ENCODE data around the gene POLL.
A peak's percentile ranks its signal among the peaks of the same experiment; 100 is the strongest.
"Not testable (repeated sequence)": the region's sequence is repeated elsewhere in the genome, so short reads cannot be mapped to it uniquely, and the experiment has no call there.

Gene POLL

DNA sequence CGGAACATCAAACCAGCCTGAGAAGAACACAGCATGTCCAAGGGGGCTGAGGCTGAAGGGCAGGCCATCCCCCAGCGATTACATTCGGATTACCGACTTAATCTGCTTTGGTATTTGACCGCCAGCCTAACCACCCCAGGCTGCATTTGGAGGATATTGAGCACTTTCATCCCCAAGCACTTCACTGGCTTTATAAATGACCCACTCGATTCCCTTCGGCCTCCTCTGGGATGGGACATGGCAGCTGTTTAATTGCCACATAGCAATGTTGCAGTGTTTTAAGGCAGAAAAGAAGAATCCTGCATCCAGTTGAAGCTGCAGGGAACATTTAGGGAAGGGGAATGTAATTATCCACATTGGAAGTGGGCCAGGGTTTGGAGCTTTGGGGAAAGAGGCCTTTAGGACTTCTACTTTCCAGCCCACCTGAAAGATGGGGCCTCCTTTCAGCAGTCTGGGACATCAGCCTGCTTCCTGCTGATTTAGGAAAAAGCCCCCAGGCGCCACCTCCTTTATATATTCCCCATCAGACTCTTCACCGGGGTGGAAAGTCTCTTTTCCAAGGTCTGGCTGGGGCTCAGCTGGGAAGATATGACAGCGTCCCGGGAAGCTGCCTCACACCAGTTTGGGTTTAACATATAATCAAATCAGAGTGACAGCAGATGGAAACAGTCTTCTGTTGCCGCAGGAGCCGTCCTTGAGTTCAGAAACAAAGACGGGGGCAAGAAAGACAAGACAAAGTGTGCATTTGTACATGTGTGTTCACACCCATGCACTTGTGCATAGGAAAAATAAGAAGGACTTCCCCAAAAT is 9.2 kb upstream of the POLL start:
- H4K91ac ChIP-seq (ENCODE audit: low read depth, low read length, poor library complexity), result no peak overlapping the region
- H2BK12ac ChIP-seq (ENCODE audit: low read length), result no peak overlapping the region
- no CpG with 5 or more reads among the region's 14 CpGs for WGBS, 2 donors (ENCODE audit: extremely low coverage in 2 of 2, insufficient read length in 2 of 2, insufficient replicate concordance in 1 of 2)
- no peak overlapping the region for H2BK5ac ChIP-seq (ENCODE audit: low read length)
- no peak overlapping the region for H2AK5ac ChIP-seq (ENCODE audit: low read depth, low read length)
- H3K14ac ChIP-seq (ENCODE audit: low read length), result no peak overlapping the region
- no peaks in the 10 kb centered on the region for H3K9me3 ChIP-seq (replicated peaks in 1 of 2; ENCODE audit: control insufficient read depth in 2 of 2, insufficient read depth in 1 of 2, low read depth in 1 of 2, low read length in 2 of 2)
- H3K4me3 ChIP-seq (ENCODE audit: low read length in 2 of 2), result no peak overlapping the region
- no peak overlapping the region for H3K23ac ChIP-seq (ENCODE audit: low read depth, low read length, poor library complexity)
- no peaks in the 10 kb centered on the region for H3K27me3 ChIP-seq (ENCODE audit: control insufficient read depth in 3 of 3, insufficient read depth in 3 of 3, low read depth in 1 of 3, low read length in 3 of 3)
- no peak overlapping the region for H3K9ac ChIP-seq (ENCODE audit: low read depth, low read length, poor library complexity)
- peaks cover 2 to 6% of the 10 kb centered on the region in 2 donors for H3K36me3 ChIP-seq (replicated peaks in 1 of 2; ENCODE audit: control insufficient read depth in 2 of 2, insufficient read depth in 2 of 2, low read length in 2 of 2)
- no peak overlapping the region for H2BK120ac ChIP-seq (ENCODE audit: low read depth, low read length)
- no peak overlapping the region for H2AFZ ChIP-seq (ENCODE audit: low read length)
- no peak overlapping the region for H3K18ac ChIP-seq (ENCODE audit: low read length)
- H3K79me1 ChIP-seq (ENCODE audit: low read depth, low read length), result no peaks in the 10 kb centered on the region
- DNase-seq (ENCODE audit: low spot score), result peak; percentile 37
- H2BK15ac ChIP-seq (ENCODE audit: low read length), result no peak overlapping the region
- no peak overlapping the region for H3K27ac ChIP-seq (replicated peaks; ENCODE audit: low read length)
- H3K4ac ChIP-seq (ENCODE audit: low read length), result no peak overlapping the region
- no peak overlapping the region for H4K8ac ChIP-seq (ENCODE audit: low read depth, low read length)
- H3K4me1 ChIP-seq (ENCODE audit: control insufficient read depth in 2 of 2, insufficient read depth in 1 of 2, low read depth in 1 of 2, low read length in 2 of 2), result peaks cover 0 to 7% of the 10 kb centered on the region in 2 donors
- H3K4me2 ChIP-seq (ENCODE audit: insufficient read depth, low read length, poor library complexity, severe bottlenecking), result no peak overlapping the region

DNA sequence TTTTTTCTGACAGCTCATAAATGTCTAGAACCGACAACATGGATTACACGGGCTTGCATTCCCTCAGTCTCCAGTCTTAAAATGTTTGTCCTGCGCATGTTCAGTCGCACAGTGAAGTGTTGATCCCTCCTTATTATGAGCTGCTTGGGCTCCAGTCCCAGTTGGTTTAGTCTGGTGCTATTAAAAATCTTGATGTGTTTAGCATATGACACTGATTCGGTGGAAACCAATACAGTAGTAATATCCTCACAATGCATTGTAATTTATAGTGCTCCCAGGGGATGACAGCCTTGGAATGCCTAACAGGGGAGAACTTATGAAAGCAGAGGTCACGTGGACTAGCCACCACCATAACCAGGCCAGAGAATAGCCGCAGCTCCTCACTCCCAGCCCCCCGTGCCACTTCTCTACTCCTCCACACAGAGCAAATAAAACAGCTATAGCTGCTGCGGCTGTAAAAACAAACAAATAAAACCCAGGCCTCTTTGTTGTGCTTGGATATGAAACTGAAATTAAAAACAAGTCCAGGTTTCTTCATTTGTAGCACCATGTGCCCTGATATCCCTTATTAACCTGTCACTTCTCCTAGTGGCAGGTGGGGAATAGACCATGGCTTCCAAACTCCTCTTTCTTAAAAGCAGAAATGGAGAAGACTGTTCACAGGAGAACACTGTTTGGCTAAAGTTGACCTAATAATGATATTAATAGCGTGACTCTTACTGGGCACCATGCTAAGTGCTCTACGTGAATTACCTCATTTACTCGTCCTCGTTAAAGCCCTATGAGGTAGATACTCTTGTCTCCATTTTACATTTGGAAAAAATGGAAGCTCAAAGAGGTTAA is 7.8 kb upstream of the POLL start:
- Histone ChIP-seq H3K4ac (ENCODE audit: low read length) (no peak overlapping the region), H3K9me3 (replicated peaks in 1 of 2; ENCODE audit: control insufficient read depth in 2 of 2, insufficient read depth in 1 of 2, low read depth in 1 of 2, low read length in 2 of 2) (no peaks in the 10 kb centered on the region), H3K18ac (ENCODE audit: low read length) (no peak overlapping the region), H4K8ac (ENCODE audit: low read depth, low read length) (no peak overlapping the region), H3K27me3 (ENCODE audit: control insufficient read depth in 3 of 3, insufficient read depth in 3 of 3, low read depth in 1 of 3, low read length in 3 of 3) (no peaks in the 10 kb centered on the region), H4K91ac (ENCODE audit: low read depth, low read length, poor library complexity) (no peak overlapping the region), H3K36me3 (replicated peaks in 1 of 2; ENCODE audit: control insufficient read depth in 2 of 2, insufficient read depth in 2 of 2, low read length in 2 of 2) (peaks cover 2 to 3% of the 10 kb centered on the region in 2 donors), H3K4me2 (ENCODE audit: insufficient read depth, low read length, poor library complexity, severe bottlenecking) (no peak overlapping the region), H3K14ac (ENCODE audit: low read length) (no peak overlapping the region), H2BK5ac (ENCODE audit: low read length) (no peak overlapping the region), H2AFZ (ENCODE audit: low read length) (no peak overlapping the region), H2BK120ac (ENCODE audit: low read depth, low read length) (no peak overlapping the region), H2BK15ac (ENCODE audit: low read length) (no peak overlapping the region), H3K23ac (ENCODE audit: low read depth, low read length, poor library complexity) (no peak overlapping the region), H3K27ac (replicated peaks; ENCODE audit: low read length) (no peak overlapping the region), H3K4me1 (ENCODE audit: control insufficient read depth in 2 of 2, insufficient read depth in 1 of 2, low read depth in 1 of 2, low read length in 2 of 2) (peaks cover 0 to 7% of the 10 kb centered on the region in 2 donors), H3K9ac (ENCODE audit: low read depth, low read length, poor library complexity) (no peak overlapping the region), H2AK5ac (ENCODE audit: low read depth, low read length) (no peak overlapping the region), H3K79me1 (ENCODE audit: low read depth, low read length) (no peaks in the 10 kb centered on the region), H2BK12ac (ENCODE audit: low read length) (no peak overlapping the region), H3K4me3 (ENCODE audit: low read length in 2 of 2) (no peak overlapping the region)
- DNase-seq (ENCODE audit: low spot score), result no peak
- WGBS, 2 donors (ENCODE audit: extremely low coverage in 2 of 2, insufficient read length in 2 of 2, insufficient replicate concordance in 1 of 2), result no CpG with 5 or more reads among the region's 13 CpGs

DNA sequence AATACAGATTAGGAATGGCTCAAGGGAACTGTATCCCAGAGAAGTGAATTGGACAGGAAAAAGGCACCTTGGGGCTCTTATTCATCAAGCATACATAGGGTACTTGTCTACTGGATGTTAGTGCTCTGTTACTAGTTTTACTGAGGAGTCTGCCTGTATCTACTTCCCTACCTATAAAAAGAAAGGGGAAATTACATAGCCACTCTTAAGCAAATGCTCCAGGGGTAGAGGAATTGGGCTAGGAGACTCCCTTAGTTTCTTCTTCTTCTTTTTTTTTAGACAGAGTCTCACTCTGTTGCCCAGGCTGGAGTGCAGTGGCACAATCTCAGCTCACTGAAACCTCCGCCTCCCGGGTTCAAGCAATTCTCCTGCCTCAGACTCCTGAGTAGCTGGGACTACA is 5.3 kb upstream of the POLL start:
- H3K4me1 ChIP-seq (ENCODE audit: control insufficient read depth in 2 of 2, insufficient read depth in 1 of 2, low read depth in 1 of 2, low read length in 2 of 2); H3K23ac ChIP-seq (ENCODE audit: low read depth, low read length, poor library complexity): not testable (repeated sequence)
- WGBS, 2 donors (ENCODE audit: extremely low coverage in 2 of 2, insufficient read length in 2 of 2, insufficient replicate concordance in 1 of 2), result no CpG with 5 or more reads among the region's 2 CpGs

DNA sequence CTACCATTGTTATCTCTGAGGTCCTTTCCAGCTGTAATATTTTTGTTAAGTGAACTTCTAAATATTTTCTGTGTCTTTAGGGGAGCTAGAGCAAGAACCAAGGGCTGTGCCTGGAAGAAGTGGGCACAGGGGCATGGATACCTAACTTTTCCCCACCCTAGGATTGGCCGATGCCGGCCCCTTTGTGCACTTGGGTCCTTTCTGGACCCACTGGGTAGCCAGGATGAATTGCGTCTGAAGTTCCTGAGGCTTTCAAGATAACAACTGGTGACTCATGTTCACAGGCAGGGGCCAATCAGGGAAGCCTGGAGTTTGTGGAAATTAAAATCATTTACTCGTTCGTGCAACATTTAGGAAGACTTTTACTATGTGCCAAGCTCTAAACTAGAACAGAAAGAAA is 822 bp upstream of the POLL start:
- Histone ChIP-seq H3K36me3 (replicated peaks in 1 of 2; ENCODE audit: control insufficient read depth in 2 of 2, insufficient read depth in 2 of 2, low read length in 2 of 2) (peaks cover 8 to 19% of the 10 kb centered on the region in 2 donors), H3K9me3 (replicated peaks in 1 of 2; ENCODE audit: control insufficient read depth in 2 of 2, insufficient read depth in 1 of 2, low read depth in 1 of 2, low read length in 2 of 2) (no peaks in the 10 kb centered on the region), H3K4me2 (ENCODE audit: insufficient read depth, low read length, poor library complexity, severe bottlenecking) (peak overlapping the region; percentile 80), H3K4ac (ENCODE audit: low read length) (no peak overlapping the region), H2AK5ac (ENCODE audit: low read depth, low read length) (no peak overlapping the region), H3K27me3 (ENCODE audit: control insufficient read depth in 3 of 3, insufficient read depth in 3 of 3, low read depth in 1 of 3, low read length in 3 of 3) (no peaks in the 10 kb centered on the region), H2BK120ac (ENCODE audit: low read depth, low read length) (no peak overlapping the region), H2BK5ac (ENCODE audit: low read length) (no peak overlapping the region), H4K8ac (ENCODE audit: low read depth, low read length) (no peak overlapping the region), H3K23ac (ENCODE audit: low read depth, low read length, poor library complexity) (no peak overlapping the region), H3K27ac (replicated peaks; ENCODE audit: low read length) (no peak overlapping the region), H3K14ac (ENCODE audit: low read length) (no peak overlapping the region), H2BK15ac (ENCODE audit: low read length) (no peak overlapping the region), H3K4me3 (ENCODE audit: low read length in 2 of 2) (peak overlapping the region in 1 of 2 donors; percentile 93), H2AFZ (ENCODE audit: low read length) (peak overlapping the region; percentile 95), H2BK12ac (ENCODE audit: low read length) (no peak overlapping the region), H3K79me1 (ENCODE audit: low read depth, low read length) (peaks cover 4% of the 10 kb centered on the region), H3K9ac (ENCODE audit: low read depth, low read length, poor library complexity) (no peak overlapping the region), H4K91ac (ENCODE audit: low read depth, low read length, poor library complexity) (no peak overlapping the region), H3K4me1 (ENCODE audit: control insufficient read depth in 2 of 2, insufficient read depth in 1 of 2, low read depth in 1 of 2, low read length in 2 of 2) (peaks cover 3 to 5% of the 10 kb centered on the region in 2 donors), H3K18ac (ENCODE audit: low read length) (no peak overlapping the region)
- no peak for DNase-seq (ENCODE audit: low spot score)
- WGBS, 2 donors (ENCODE audit: extremely low coverage in 2 of 2, insufficient read length in 2 of 2, insufficient replicate concordance in 1 of 2), result no CpG with 5 or more reads among the region's 5 CpGs

More for the DNA sequence above, 5.3 kb upstream of the POLL start:
- not testable (repeated sequence) for H2BK120ac ChIP-seq (ENCODE audit: low read depth, low read length); H3K27ac ChIP-seq (replicated peaks; ENCODE audit: low read length); H3K79me1 ChIP-seq (ENCODE audit: low read depth, low read length); H3K4me3 ChIP-seq (ENCODE audit: low read length in 2 of 2); H3K9ac ChIP-seq (ENCODE audit: low read depth, low read length, poor library complexity); H3K36me3 ChIP-seq (replicated peaks in 1 of 2; ENCODE audit: control insufficient read depth in 2 of 2, insufficient read depth in 2 of 2, low read length in 2 of 2); H4K91ac ChIP-seq (ENCODE audit: low read depth, low read length, poor library complexity); H2BK12ac ChIP-seq (ENCODE audit: low read length); H2AK5ac ChIP-seq (ENCODE audit: low read depth, low read length); H3K27me3 ChIP-seq (ENCODE audit: control insufficient read depth in 3 of 3, insufficient read depth in 3 of 3, low read depth in 1 of 3, low read length in 3 of 3); DNase-seq (ENCODE audit: low spot score); H3K4ac ChIP-seq (ENCODE audit: low read length); H2BK5ac ChIP-seq (ENCODE audit: low read length); H3K18ac ChIP-seq (ENCODE audit: low read length); H3K4me2 ChIP-seq (ENCODE audit: insufficient read depth, low read length, poor library complexity, severe bottlenecking); H3K14ac ChIP-seq (ENCODE audit: low read length); H3K9me3 ChIP-seq (replicated peaks in 1 of 2; ENCODE audit: control insufficient read depth in 2 of 2, insufficient read depth in 1 of 2, low read depth in 1 of 2, low read length in 2 of 2); H2BK15ac ChIP-seq (ENCODE audit: low read length); H2AFZ ChIP-seq (ENCODE audit: low read length); H4K8ac ChIP-seq (ENCODE audit: low read depth, low read length)
